ENCODE results near the gene FGF14.

Gene FGF14

DNA sequence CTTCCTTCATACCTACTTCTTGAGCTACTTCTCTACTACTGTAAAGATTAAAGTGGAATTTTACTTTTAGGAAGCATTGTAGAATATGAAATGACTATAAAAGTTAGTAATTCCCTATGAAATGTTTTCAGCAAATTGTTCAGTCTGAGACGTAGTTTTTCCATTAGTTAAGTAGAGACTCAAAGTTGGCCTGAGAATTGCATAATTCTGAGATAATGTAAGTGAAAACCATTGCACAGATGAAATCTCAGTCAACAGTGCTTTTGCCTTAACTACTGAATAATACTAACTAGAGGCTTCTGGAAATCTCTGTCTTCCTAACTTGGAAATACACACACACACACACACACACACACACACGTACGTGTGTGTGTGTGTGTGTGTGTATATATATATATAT, 125.9 kb downstream of the FGF14 start:
- H3K4me1 Mint-ChIP-seq (ENCODE audit: low read depth) = no peaks in the 10 kb centered on the region
- H3K36me3 Mint-ChIP-seq (ENCODE audit: low read depth) = no peaks in the 10 kb centered on the region
- no peak overlapping the region for H3K27ac Mint-ChIP-seq
- H3K9me3 Mint-ChIP-seq = no peaks in the 10 kb centered on the region
- no peak overlapping the region for H3K4me3 Mint-ChIP-seq
- no peaks in the 10 kb centered on the region for H3K27me3 Mint-ChIP-seq

DNA sequence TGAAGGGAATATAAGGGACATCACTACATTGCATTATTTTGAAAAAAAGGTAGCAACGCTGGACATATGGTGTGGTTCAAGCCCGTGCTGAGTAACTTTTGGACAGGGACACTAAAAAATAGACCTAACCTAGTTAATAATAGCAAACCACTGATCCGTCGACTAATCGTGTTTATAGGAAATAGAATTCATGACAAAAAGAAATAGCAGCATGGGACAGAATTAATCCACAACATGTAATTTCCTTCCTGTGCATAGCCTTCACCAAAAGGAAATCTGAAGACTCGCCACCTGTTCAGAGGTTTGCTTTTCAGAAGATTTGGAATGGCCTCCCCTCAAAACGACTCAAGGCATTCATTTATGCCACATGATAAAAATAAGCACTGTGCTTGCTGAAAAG, 128.7 kb downstream of the FGF14 start:
- Mint-ChIP-seq H3K4me1 (ENCODE audit: low read depth) (no peaks in the 10 kb centered on the region), H3K4me3 (no peak overlapping the region), H3K27me3 (no peaks in the 10 kb centered on the region), H3K27ac (no peak overlapping the region), H3K9me3 (no peaks in the 10 kb centered on the region), H3K36me3 (ENCODE audit: low read depth) (no peaks in the 10 kb centered on the region)

- no peak overlapping the region for H3K4me3 Mint-ChIP-seq
- no peaks in the 10 kb centered on the region for H3K9me3 Mint-ChIP-seq
- H3K27ac Mint-ChIP-seq = no peak overlapping the region
- no peaks in the 10 kb centered on the region for H3K4me1 Mint-ChIP-seq (ENCODE audit: low read depth)
- peaks cover 4% of the 10 kb centered on the region for H3K27me3 Mint-ChIP-seq
- no peaks in the 10 kb centered on the region for H3K36me3 Mint-ChIP-seq (ENCODE audit: low read depth)
Measured at GRCh38 chr13:102267191-102267590, 134.7 kb downstream of the FGF14 start.

DNA sequence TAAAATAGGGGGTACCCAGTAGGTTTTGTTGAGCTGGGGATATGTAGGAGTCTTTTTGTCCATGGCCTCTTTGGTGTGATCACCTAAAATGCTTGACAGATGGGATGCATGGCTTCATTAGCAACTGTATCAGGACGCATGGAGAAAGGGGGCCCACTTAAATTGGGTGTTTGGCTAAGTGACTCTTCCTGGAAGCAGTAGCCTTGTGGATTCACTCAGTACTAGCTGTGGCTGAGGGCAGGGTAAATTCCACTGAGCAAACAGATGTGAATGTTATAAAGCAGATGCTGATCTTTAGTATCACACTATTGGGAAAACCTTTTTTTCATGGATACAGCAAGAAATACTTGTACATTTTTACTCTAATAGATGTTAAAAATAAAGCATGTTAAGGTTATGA, 140.0 kb downstream of the FGF14 start:
- H3K4me3 Mint-ChIP-seq = no peak overlapping the region
- H3K9me3 Mint-ChIP-seq = peaks cover 6% of the 10 kb centered on the region
- no peak overlapping the region for H3K27ac Mint-ChIP-seq
- peaks cover 7% of the 10 kb centered on the region for H3K27me3 Mint-ChIP-seq
- no peaks in the 10 kb centered on the region for H3K4me1 Mint-ChIP-seq (ENCODE audit: low read depth)
- H3K36me3 Mint-ChIP-seq (ENCODE audit: low read depth) = no peaks in the 10 kb centered on the region

DNA sequence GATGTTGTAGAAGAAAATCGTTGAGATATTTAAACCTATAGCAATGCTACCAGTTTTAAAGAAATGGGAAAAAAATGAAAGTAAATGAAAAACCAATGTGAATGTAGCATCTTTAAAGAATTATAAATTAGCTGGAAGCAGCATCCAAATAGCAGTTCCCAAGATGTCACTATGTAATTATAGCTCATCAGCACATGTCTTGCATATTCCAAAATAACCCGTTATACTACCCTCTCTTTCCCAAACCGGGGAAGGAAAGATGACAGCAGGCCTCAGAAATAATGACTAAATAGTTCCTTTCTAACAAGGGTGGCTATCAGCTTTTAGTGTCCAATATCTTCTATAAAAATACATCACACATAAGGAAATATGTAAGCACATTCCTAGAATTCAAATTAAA, 140.5 kb downstream of the FGF14 start:
- Mint-ChIP-seq H3K27me3 (peaks cover 4% of the 10 kb centered on the region), H3K36me3 (ENCODE audit: low read depth) (no peaks in the 10 kb centered on the region), H3K27ac (no peak overlapping the region), H3K9me3 (peaks cover 6% of the 10 kb centered on the region), H3K4me3 (no peak overlapping the region), H3K4me1 (ENCODE audit: low read depth) (no peaks in the 10 kb centered on the region)

GRCh38 chr13:102260256-102260655, 141.6 kb downstream of the FGF14 start:
- H3K9me3 Mint-ChIP-seq = peaks cover 6% of the 10 kb centered on the region
- no peaks in the 10 kb centered on the region for H3K4me1 Mint-ChIP-seq (ENCODE audit: low read depth)
- H3K27ac Mint-ChIP-seq = no peak overlapping the region
- H3K36me3 Mint-ChIP-seq (ENCODE audit: low read depth) = no peaks in the 10 kb centered on the region
- peaks cover 4% of the 10 kb centered on the region for H3K27me3 Mint-ChIP-seq
- H3K4me3 Mint-ChIP-seq = no peak overlapping the region

DNA sequence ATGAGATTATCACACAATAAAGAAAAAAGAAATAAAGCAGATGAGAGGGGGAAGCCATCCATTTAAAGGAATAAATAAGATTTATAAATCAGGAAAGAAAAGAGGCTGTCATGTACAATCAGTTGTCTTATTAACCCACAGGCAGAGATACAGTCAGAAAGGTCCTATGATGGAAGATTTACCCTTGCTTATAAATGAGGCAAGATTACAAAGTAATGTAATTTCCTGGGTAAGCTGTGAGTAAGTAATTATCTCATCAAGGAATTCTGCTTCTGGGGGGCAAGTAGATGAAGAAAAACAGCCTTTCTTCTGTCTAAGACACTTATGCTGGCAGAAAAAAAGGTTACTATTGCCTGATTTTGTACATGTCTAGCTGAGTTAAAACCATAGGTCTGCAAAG, 146.4 kb downstream of the FGF14 start:
- Mint-ChIP-seq H3K4me3 (no peak overlapping the region), H3K4me1 (ENCODE audit: low read depth) (no peaks in the 10 kb centered on the region), H3K27ac (no peak overlapping the region), H3K27me3 (no peaks in the 10 kb centered on the region), H3K36me3 (ENCODE audit: low read depth) (no peaks in the 10 kb centered on the region), H3K9me3 (peaks cover 11% of the 10 kb centered on the region)

DNA sequence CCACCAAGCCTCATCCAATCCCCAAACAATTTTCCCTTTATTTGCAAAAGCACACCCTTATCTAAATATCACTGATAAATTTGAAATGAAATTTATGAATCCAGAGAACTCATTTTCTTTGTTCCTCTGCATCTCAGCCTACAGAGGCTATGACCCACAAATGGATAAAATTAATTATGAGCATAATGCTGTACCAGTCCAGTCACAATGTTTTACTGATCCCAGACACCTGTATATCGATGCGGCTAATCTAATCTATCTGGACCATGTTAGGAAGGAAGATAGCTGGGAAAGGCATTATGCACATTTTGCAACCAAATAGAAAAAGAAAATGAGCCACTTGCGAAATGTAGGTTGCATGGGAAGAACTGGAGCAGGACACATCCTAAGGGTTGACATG, 150.0 kb downstream of the FGF14 start:
- Mint-ChIP-seq H3K4me1 (ENCODE audit: low read depth) (no peaks in the 10 kb centered on the region), H3K27me3 (no peaks in the 10 kb centered on the region), H3K4me3 (no peak overlapping the region), H3K27ac (no peak overlapping the region), H3K36me3 (ENCODE audit: low read depth) (no peaks in the 10 kb centered on the region), H3K9me3 (peaks cover 9% of the 10 kb centered on the region)

DNA sequence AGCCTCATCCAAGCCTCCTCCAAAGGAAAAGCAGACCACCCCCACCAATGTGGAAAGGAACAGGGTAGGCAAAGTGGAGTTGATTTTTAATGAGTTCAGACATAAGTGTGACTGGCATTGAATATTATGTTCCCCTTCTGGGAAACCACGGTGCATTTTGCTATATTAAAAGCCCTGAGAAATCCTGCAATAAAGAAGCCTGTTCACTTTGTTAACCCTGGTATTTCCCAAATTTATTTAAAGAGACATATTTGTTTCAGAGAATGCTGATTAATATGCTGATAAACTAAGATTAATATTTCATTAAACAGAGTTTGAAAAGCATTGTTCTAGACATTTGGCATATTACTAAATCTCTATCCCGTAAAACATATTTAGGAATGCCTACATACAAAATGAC, 151.4 kb downstream of the FGF14 start:
- no peak overlapping the region for H3K27ac Mint-ChIP-seq
- no peak overlapping the region for H3K4me3 Mint-ChIP-seq

GRCh38 chr13:102244607-102245227, 157.1 kb downstream of the FGF14 start:
- H3K4me1 Mint-ChIP-seq (ENCODE audit: low read depth) = no peaks in the 10 kb centered on the region
- no peaks in the 10 kb centered on the region for H3K27me3 Mint-ChIP-seq
- no peak overlapping the region for H3K4me3 Mint-ChIP-seq
- no peaks in the 10 kb centered on the region for H3K36me3 Mint-ChIP-seq (ENCODE audit: low read depth)
- H3K9me3 Mint-ChIP-seq = peaks cover 4% of the 10 kb centered on the region
- H3K27ac Mint-ChIP-seq = no peak overlapping the region

More for the DNA sequence above, 151.4 kb downstream of the FGF14 start:
- no peaks in the 10 kb centered on the region for H3K27me3 Mint-ChIP-seq
- no peaks in the 10 kb centered on the region for H3K36me3 Mint-ChIP-seq (ENCODE audit: low read depth)
- no peaks in the 10 kb centered on the region for H3K4me1 Mint-ChIP-seq (ENCODE audit: low read depth)
- H3K9me3 Mint-ChIP-seq = peaks cover 9% of the 10 kb centered on the region

DNA sequence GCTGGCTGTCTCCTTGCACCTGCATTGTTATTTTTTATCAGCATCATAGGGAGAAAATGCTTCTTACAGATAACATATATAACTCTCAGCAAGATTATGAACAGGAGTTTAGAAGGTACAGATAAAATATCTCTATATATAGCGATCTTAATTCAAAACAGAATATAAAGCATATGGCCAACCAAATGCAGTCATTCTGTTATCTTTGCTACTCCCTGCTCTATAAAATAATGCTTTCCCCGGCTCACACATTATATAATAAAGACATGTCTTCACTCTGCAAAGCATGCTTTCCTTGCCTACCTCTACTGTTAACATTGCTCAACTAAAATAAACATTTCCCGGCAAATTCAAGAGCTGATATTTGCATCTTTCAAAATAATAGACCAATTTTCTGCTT, 161.7 kb downstream of the FGF14 start:
- Mint-ChIP-seq H3K4me3 (no peak overlapping the region), H3K9me3 (no peaks in the 10 kb centered on the region), H3K4me1 (ENCODE audit: low read depth) (no peaks in the 10 kb centered on the region), H3K27me3 (peaks cover 6% of the 10 kb centered on the region), H3K27ac (no peak overlapping the region), H3K36me3 (ENCODE audit: low read depth) (no peaks in the 10 kb centered on the region)

- H3K36me3 Mint-ChIP-seq (ENCODE audit: low read depth) = no peaks in the 10 kb centered on the region
- H3K4me3 Mint-ChIP-seq = no peak overlapping the region
- no peaks in the 10 kb centered on the region for H3K9me3 Mint-ChIP-seq
- no peak overlapping the region for H3K27ac Mint-ChIP-seq
- H3K4me1 Mint-ChIP-seq (ENCODE audit: low read depth) = no peaks in the 10 kb centered on the region
- peaks cover 13% of the 10 kb centered on the region for H3K27me3 Mint-ChIP-seq
Measured at GRCh38 chr13:102237230-102237629, 164.6 kb downstream of the FGF14 start.

DNA sequence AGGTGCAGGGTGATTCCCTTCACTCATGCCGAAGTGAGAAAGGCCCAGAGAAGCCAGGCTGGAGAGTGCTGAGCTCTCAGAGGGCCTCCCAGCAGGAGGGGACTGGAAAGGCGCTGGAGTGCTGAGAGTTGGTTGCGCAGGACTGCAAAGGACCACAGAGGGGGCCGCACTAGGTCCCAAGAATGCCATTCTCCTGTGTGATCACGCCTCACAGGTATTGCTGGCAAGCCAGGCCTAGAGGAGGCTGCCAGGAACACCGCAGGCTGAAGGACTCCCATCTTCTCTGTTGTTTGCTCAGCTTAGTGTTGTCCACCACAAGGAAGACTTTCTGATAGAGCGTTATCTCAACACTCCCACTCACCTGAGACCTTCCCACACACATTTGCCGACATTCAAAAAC, 165.0 kb downstream of the FGF14 start:
- H3K9me3 Mint-ChIP-seq = no peaks in the 10 kb centered on the region
- H3K27ac Mint-ChIP-seq = no peak overlapping the region
- peaks cover 13% of the 10 kb centered on the region for H3K27me3 Mint-ChIP-seq
- no peaks in the 10 kb centered on the region for H3K4me1 Mint-ChIP-seq (ENCODE audit: low read depth)
- no peak overlapping the region for H3K4me3 Mint-ChIP-seq
- no peaks in the 10 kb centered on the region for H3K36me3 Mint-ChIP-seq (ENCODE audit: low read depth)

DNA sequence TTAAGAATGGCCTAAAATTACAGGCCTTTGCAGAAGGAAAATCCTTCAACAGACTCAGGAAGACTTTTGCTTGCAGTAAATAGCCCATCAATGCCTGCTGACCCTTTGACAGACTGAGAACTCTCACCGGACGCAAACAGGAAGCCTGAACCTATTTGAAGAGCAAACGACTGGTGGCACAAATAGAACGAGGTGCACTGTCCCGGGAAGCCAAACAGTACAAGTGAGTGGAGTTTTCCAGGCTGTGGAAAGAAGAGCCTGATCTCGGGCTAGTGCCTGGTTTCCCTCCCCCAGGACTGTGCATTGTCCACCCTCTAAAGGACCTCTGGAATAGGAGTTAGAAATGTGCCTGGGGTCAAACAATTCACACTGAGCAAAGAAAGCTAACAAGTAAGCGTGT, 165.5 kb downstream of the FGF14 start:
- no peaks in the 10 kb centered on the region for H3K36me3 Mint-ChIP-seq (ENCODE audit: low read depth)
- no peaks in the 10 kb centered on the region for H3K4me1 Mint-ChIP-seq (ENCODE audit: low read depth)
- H3K9me3 Mint-ChIP-seq = no peaks in the 10 kb centered on the region
- H3K27ac Mint-ChIP-seq = no peak overlapping the region
- peaks cover 13% of the 10 kb centered on the region for H3K27me3 Mint-ChIP-seq
- no peak overlapping the region for H3K4me3 Mint-ChIP-seq

- Mint-ChIP-seq H3K9me3 (no peaks in the 10 kb centered on the region), H3K4me1 (ENCODE audit: low read depth) (no peaks in the 10 kb centered on the region), H3K27me3 (peaks cover 13% of the 10 kb centered on the region), H3K27ac (no peak overlapping the region), H3K36me3 (ENCODE audit: low read depth) (no peaks in the 10 kb centered on the region), H3K4me3 (no peak overlapping the region)
Measured at GRCh38 chr13:102235689-102236088, 166.2 kb downstream of the FGF14 start.

GRCh38 chr13:102234618-102235017, 167.2 kb downstream of the FGF14 start:
- no peaks in the 10 kb centered on the region for H3K4me1 Mint-ChIP-seq (ENCODE audit: low read depth)
- peaks cover 13% of the 10 kb centered on the region for H3K27me3 Mint-ChIP-seq
- no peaks in the 10 kb centered on the region for H3K9me3 Mint-ChIP-seq
- H3K36me3 Mint-ChIP-seq (ENCODE audit: low read depth) = no peaks in the 10 kb centered on the region
- no peak overlapping the region for H3K27ac Mint-ChIP-seq
- H3K4me3 Mint-ChIP-seq = no peak overlapping the region

Measured in stimulated activated naive CD8-positive, alpha-beta T cell treated with anti-CD3 and anti-CD28 coated beads, Interleukin-15, Interleukin-2, amounts not matched to agents 100 ng/mL and 50 ng/mL, for 24 hours (primary cell).